GM19099 (cell line): ENCODE results near the gene GNA12.

Source experiments
- POLR2A ChIP-seq: IDR thresholded peaks from 3 replicates; pipeline ENCODE4 v1.6.1; 2011; ENCODE audit warnings: low read depth; ENCODE audit not compliant: insufficient read length; ENCODE audit errors: extremely low read depth

GNA12 gene

DNA sequence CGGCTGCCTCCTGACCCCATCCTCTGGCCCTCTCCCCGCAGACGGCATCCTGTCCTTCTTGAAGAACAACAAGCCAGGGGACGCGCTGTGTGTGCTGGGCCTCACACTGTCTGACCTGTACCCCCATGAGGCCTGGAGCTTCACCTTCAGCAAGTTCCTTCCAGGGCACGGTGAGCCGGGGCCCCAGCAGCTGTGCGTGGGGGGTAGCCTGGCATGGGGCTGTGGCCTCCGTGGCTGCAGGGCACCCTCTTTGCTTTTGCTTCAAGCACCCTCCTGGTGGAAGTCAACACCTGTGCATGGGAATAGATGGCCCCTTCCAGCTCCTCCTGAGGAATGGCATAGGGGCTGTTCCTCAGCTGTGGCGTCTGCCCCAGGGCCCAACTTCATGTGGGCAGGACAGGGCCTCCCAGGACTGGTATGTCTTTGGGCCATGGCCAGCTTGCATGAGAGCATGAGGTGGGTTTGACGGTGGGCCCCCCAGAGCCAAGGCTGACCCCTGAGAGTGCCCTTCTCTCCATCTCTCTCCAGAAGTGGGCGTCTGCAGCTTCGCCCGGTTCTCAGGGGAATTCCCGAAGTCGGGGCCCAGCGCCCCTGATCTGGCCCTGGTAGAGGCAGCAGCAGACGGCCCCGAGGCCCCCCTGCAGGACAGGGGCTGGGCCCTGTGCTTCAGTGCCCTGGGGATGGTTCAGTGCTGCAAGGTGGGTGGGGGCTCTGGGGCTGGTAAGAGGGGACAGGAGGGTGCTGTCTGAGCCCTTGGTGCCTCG lies 135.4 kb downstream of the GNA12 start:
- no peak for TF ChIP-seq POLR2A

- TF ChIP-seq POLR2A = no peak
These were observed 136.1 kb downstream of the GNA12 start for GRCh38 chr7:2708041-2708440.

- TF ChIP-seq POLR2A = no peak
These were observed 136.6 kb downstream of the GNA12 start for GRCh38 chr7:2707481-2707880.

- no peak for TF ChIP-seq POLR2A
These were observed 137.4 kb downstream of the GNA12 start for GRCh38 chr7:2706685-2707126.

- no peak for TF ChIP-seq POLR2A
These were observed 138.6 kb downstream of the GNA12 start for GRCh38 chr7:2705371-2706096.

DNA sequence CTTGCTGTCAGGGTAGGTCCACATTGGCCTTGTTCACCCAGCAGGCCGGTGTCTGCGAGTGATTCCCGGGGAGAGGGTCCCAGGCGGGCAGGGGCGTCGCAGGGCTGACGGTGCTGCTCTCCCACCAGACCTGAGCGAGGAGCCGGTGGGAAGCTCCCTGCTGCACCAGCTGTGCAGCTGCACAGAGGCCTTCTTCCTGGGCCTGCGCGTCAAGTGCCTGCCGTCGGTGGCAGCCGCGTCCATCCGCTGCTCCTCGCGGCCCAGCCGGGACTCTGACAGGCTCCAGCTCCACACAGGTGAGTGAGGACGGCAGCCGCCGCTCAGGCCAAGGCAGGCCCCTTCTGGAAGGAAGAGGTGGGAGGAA lies 141.5 kb downstream of the GNA12 start:
- TF ChIP-seq POLR2A = no peak

GRCh38 chr7:2701832-2702593 lies 142.1 kb downstream of the GNA12 start:
- TF ChIP-seq POLR2A = no peak

GRCh38 chr7:2701424-2701823 lies 142.7 kb downstream of the GNA12 start:
- TF ChIP-seq POLR2A = no peak

GRCh38 chr7:2700141-2700850 lies 143.8 kb downstream of the GNA12 start:
- TF ChIP-seq POLR2A = no peak

DNA sequence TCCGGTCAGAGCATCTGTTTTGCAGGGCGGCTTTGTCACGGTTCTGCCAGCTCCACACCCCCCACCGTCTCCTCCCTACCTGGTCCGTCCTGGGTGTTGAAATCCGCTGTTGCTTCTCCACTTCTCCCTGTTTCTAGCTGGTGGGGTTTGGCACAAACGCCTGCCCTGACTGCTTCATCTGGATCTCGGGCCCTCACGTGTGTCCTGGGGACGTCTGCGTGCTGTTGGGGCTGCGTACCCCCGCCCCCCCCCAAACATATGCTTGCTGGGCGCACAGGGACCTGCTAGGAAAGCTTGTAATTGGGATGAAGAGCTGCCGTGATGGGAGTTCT lies 144.9 kb downstream of the GNA12 start:
- no peak for TF ChIP-seq POLR2A

DNA sequence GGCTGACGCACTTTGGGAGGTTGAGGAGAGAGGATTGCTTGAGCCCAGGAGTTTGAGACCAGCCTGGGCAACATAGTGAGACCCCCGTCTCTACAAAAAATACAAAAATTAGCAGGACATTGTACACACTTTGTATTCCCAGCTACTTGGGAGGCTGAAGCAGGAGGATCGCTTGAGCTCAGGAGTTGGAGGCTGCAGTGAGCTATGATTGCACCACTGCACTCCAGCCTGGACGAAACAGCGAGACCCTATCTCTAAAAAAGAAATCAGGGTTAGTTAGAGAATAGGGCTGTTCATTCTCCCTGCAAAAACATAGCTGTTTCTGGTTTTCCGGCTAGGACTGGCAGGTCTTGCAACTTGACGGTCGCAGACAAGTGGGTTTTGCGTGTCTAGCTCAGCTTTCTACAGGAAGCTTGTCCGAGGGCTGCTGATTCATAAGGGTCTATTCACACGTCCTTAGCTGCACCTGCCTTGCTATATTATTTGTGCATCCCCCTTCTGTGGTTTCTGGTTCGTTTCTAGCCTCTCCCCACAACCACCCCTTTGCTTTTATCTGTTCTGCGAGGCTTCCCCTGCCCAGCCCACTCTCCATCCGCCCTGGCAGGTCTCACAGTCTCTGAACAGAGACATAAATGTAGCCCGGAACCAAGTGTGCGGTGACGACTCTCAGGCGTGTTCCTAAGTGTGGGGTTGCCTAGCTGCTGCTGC lies 145.4 kb downstream of the GNA12 start:
- no peak for TF ChIP-seq POLR2A

- TF ChIP-seq POLR2A = no peak
These were observed 151.6 kb downstream of the GNA12 start for GRCh38 chr7:2692543-2692942.

GRCh38 chr7:2691011-2691707 lies 152.9 kb downstream of the GNA12 start:
- TF ChIP-seq POLR2A = no peak

DNA sequence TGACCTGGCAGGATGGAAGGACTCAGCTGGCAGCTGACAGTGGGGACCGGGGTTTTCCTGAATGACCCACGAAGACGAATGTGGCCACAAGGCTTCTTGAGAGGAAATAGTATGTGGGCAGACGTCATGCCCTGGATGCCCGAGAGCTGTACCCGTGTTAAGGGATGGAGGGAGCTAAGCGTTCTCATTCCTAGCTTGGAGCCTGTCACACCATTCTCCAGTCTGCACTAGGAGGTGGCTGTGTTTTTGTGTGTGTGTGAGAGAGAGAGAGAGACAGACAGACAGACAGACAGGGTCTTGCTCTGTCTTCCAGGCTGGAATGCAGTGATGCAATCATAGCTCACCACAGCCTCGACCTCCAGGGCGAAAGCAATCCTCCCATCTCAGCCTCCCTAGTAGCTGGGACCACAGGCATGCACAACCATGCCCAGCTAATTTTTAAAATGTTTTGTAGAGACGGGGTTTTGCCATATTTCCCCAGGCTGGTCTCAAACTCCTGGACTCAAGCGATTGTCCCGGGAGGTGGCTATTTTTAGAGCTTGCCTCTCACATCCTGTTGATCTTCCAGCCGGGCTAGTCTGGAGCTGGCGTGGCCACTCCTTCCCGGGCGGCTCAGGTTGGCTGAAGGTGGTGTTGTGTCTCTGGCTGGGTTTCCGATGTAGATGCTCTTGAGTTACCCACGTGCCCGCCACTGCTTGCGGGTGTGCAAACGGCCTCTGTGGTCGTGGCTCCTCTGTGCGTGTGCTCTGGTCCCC lies 154.0 kb downstream of the GNA12 start:
- TF ChIP-seq POLR2A = no peak

DNA sequence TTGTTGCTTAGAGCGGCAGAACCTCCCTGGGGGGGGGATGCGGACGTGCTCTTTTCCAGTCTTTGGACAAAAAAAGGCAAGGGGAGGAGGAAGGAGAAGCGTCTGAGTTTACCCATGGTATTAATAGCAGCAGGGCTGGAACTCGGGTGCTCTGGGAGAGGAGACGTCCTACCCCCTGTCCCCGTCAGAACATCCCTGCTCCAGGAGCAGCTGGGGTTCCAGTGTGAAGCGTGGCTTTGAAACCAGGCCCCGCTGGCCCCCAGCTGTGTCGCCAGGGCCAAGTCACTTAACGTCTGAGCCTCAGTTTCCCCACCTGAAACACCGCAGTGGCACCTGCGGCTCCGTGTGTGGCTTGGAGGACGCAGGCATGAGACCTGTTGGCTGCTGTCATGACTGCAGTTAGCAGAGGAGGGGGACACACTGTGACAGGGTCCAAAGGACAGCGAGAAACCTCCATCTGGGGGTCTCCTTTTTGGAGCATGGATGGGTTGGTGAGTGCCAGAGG lies 154.7 kb downstream of the GNA12 start:
- no peak for TF ChIP-seq POLR2A
